H1 (cell line): Measurements from ENCODE around the gene FRMPD1. TPM values are rescaled to one million over a fixed set of nuclear protein-coding genes. Genes with fewer than 3 reads are reported as not detected.

Source experiments
- BACH1 ChIP-seq: IDR thresholded peaks from 2 replicates; pipeline ENCODE4 v1.6.1; 2012; ENCODE audit warnings: low read length, improper control_type of control experiment
- NANOG ChIP-seq: IDR thresholded peaks from 2 replicates; pipeline ENCODE4 v1.6.1; 2011; ENCODE audit warnings: low read length, low read depth, mild to moderate bottlenecking, inconsistent platforms; ENCODE audit not compliant: insufficient read depth, poor library complexity, severe bottlenecking
- POLR2A ChIP-seq, 2 experiments: IDR thresholded peaks; 1 replicate in 1 of 2; 2 replicates in 1 of 2; pipeline ENCODE4 v1.6.1; 2011; ENCODE audit warnings: low read depth in 2 of 2, low read length in 2 of 2, mild to moderate bottlenecking in 2 of 2; ENCODE audit errors: control extremely low read depth in 1 of 2
- RBBP5 ChIP-seq: IDR thresholded peaks from 2 replicates; pipeline ENCODE4 v1.7.1; 2012; ENCODE audit warnings: low read depth, mild to moderate bottlenecking, inconsistent platforms, low read length, moderate library complexity, borderline replicate concordance
- TBP ChIP-seq: IDR thresholded peaks from 2 replicates; pipeline ENCODE4 v1.6.1; 2011; ENCODE audit warnings: low read depth, low read length, improper control_type of control experiment
- USF2 ChIP-seq: IDR thresholded peaks from 2 replicates; pipeline ENCODE4 v1.6.1; 2011; ENCODE audit warnings: low read length, improper control_type of control experiment
- polyA plus RNA-seq, 7 experiments: library from polyadenylated mRNA; depleted of rRNA in 3 of 7; stranded (reverse) in 5 of 7; unstranded in 2 of 7; fragments of >200 nt in 5 of 7; fragments of 200-250 nt in 2 of 7; gene quantifications; 1 replicate in 5 of 7; 2 replicates in 1 of 7; 4 replicates in 1 of 7; pipeline versions ENCODE4 v1.2.1 to v1.2.3, GENCODE V29; 2011 to 2013; ENCODE audit warnings: missing spikeins in 2 of 7, mixed read lengths in 2 of 7
- total RNA-seq: library from RNA; stranded (reverse); fragmentation: NEBNext Ultra II Directional; extraction: Animal tissue kit (Norgen Biotek cat#: 25700); gene quantifications from 2 replicates; pipeline ENCODE4 v1.2.1, GENCODE V29; 2021

FRMPD1 gene
- total and polyA plus RNA-seq, 2 of the 8 experiments (the other 6 are each of a cell fraction or from before 2014, with no cell fraction given), result 0.27 to 0.32 TPM

- no peak for TF ChIP-seq USF2
- no peak for TF ChIP-seq NANOG
- TF ChIP-seq POLR2A (IDR thresholded peaks at IDR 0.05; ENCODE audit: control extremely low read depth in 1 of 2, low read depth in 2 of 2, low read length in 2 of 2), result no peak
- TF ChIP-seq BACH1, result no peak
- TF ChIP-seq RBBP5, result no peak
- no peak for TF ChIP-seq TBP
- TF ChIP-seq, all 59 proteins: peak for 0
These were observed 42.5 kb upstream of the FRMPD1 start (continued) for GRCh38 chr9:37608250-37608649.
